ENCODE results near the gene DNTTIP2.
A peak's percentile ranks its signal among the peaks of the same experiment; 100 is the strongest.

DNTTIP2 gene

GRCh38 chr1:93882269-93882668, 3.3 kb upstream of the DNTTIP2 start:
- ChIA-PET POLR2A (no interaction called here), CTCF (no interaction called here)
- DNase-seq (ENCODE audit: extremely low spot score): no peak
- TF ChIP-seq ELF4 (IDR thresholded peaks at IDR 0.05): no peak
- no peak for TF ChIP-seq TARDBP (IDR thresholded peaks at IDR 0.05)
- no peak for TF ChIP-seq L3MBTL2 (conservative IDR thresholded peaks at IDR 0.05)
- TF ChIP-seq FOXA1 (IDR thresholded peaks at IDR 0.05): no peak
- no peak for TF ChIP-seq ARNT (IDR thresholded peaks at IDR 0.05)
- TF ChIP-seq FOXM1 (IDR thresholded peaks at IDR 0.05; ENCODE audit: borderline replicate concordance): no peak

- POLR2A ChIA-PET: interaction anchor here (2.9 kb wide), 1 partner anchor 35 kb away, joined by 17 read pairs; no protein-coding TSS in a partner anchor
- DNase-seq (ENCODE audit: extremely low spot score): no peak
- no peak for TF ChIP-seq BHLHE40 (IDR thresholded peaks at IDR 0.05; ENCODE audit: borderline replicate concordance)
- no peak for TF ChIP-seq FOXM1 (IDR thresholded peaks at IDR 0.05; ENCODE audit: borderline replicate concordance)
- no peak for TF ChIP-seq ZNF384 (IDR thresholded peaks at IDR 0.05)
- no peak for TF ChIP-seq PKNOX1 (IDR thresholded peaks at IDR 0.05)
- TF ChIP-seq ELF4 (IDR thresholded peaks at IDR 0.05): no peak
- no peak for TF ChIP-seq SUZ12 (IDR thresholded peaks at IDR 0.05)
- TF ChIP-seq NFRKB (IDR thresholded peaks at IDR 0.05): no peak
- TF ChIP-seq TARDBP (IDR thresholded peaks at IDR 0.05): no peak
- no peak for TF ChIP-seq FOXK2 (IDR thresholded peaks at IDR 0.05)
- TF ChIP-seq L3MBTL2 (conservative IDR thresholded peaks at IDR 0.05): no peak
- TF ChIP-seq SP1 (IDR thresholded peaks at IDR 0.05): no peak
- TF ChIP-seq LEF1 (IDR thresholded peaks at IDR 0.05; ENCODE audit: borderline replicate concordance): no peak
- CTCF ChIA-PET: interaction anchor here (0.5 kb wide), 1 partner anchor 1065 kb away, joined by 3 read pairs; no protein-coding TSS in a partner anchor
Measured at GRCh38 chr1:93880731-93881130, 1.7 kb upstream of the DNTTIP2 start.

GRCh38 chr1:93878501-93878888, 511 bp downstream of the DNTTIP2 start:
- CTCF ChIA-PET: no interaction called here
- TF ChIP-seq LEF1 (IDR thresholded peaks at IDR 0.05; ENCODE audit: borderline replicate concordance) (no peak), CTBP1 (IDR thresholded peaks at IDR 0.05; ENCODE audit: borderline replicate concordance) (no peak)
- POLR2A ChIA-PET: interaction anchor here (1.0 to 2.9 kb wide), 10 partner anchors 10 to 285 kb away, joined by 3 to 17 read pairs (median 4); partner anchors contain the start of gene GCLM
- DNase-seq (ENCODE audit: extremely low spot score): peak; percentile 41

- ChIA-PET POLR2A (no interaction called here), CTCF (no interaction called here)
- TF ChIP-seq TARDBP (IDR thresholded peaks at IDR 0.05) (no peak), SUZ12 (IDR thresholded peaks at IDR 0.05) (no peak), ELF4 (IDR thresholded peaks at IDR 0.05) (no peak), FOXA1 (IDR thresholded peaks at IDR 0.05) (no peak), SP1 (IDR thresholded peaks at IDR 0.05) (no peak), BHLHE40 (IDR thresholded peaks at IDR 0.05; ENCODE audit: borderline replicate concordance) (no peak), PKNOX1 (IDR thresholded peaks at IDR 0.05) (no peak), FOXK2 (IDR thresholded peaks at IDR 0.05) (no peak), NFRKB (IDR thresholded peaks at IDR 0.05) (no peak), HDGF (IDR thresholded peaks at IDR 0.05; ENCODE audit: borderline replicate concordance) (no peak), FOXM1 (IDR thresholded peaks at IDR 0.05; ENCODE audit: borderline replicate concordance) (no peak), CTBP1 (IDR thresholded peaks at IDR 0.05; ENCODE audit: borderline replicate concordance) (no peak), ZNF384 (IDR thresholded peaks at IDR 0.05) (no peak), ARNT (IDR thresholded peaks at IDR 0.05) (no peak), LEF1 (IDR thresholded peaks at IDR 0.05; ENCODE audit: borderline replicate concordance) (no peak), L3MBTL2 (conservative IDR thresholded peaks at IDR 0.05) (no peak)
- no peak for DNase-seq (ENCODE audit: extremely low spot score)
Measured at GRCh38 chr1:93877529-93877928, 1.5 kb downstream of the DNTTIP2 start.

- TF ChIP-seq ZNF384 (IDR thresholded peaks at IDR 0.05) (no peak), HDGF (IDR thresholded peaks at IDR 0.05; ENCODE audit: borderline replicate concordance) (no peak), BHLHE40 (IDR thresholded peaks at IDR 0.05; ENCODE audit: borderline replicate concordance) (no peak), PKNOX1 (IDR thresholded peaks at IDR 0.05) (no peak), ELF4 (IDR thresholded peaks at IDR 0.05) (no peak), FOXM1 (IDR thresholded peaks at IDR 0.05; ENCODE audit: borderline replicate concordance) (no peak), LEF1 (IDR thresholded peaks at IDR 0.05; ENCODE audit: borderline replicate concordance) (no peak)
- DNase-seq (ENCODE audit: extremely low spot score): no peak
- POLR2A ChIA-PET: no interaction called here
- CTCF ChIA-PET: no interaction called here
Measured at GRCh38 chr1:93876244-93876643, 2.8 kb downstream of the DNTTIP2 start.

GRCh38 chr1:93874025-93874651, 4.9 kb downstream of the DNTTIP2 start:
- TF ChIP-seq LEF1 (IDR thresholded peaks at IDR 0.05; ENCODE audit: borderline replicate concordance) (no peak), CTBP1 (IDR thresholded peaks at IDR 0.05; ENCODE audit: borderline replicate concordance) (no peak), SP1 (IDR thresholded peaks at IDR 0.05) (no peak), BHLHE40 (IDR thresholded peaks at IDR 0.05; ENCODE audit: borderline replicate concordance) (no peak), PKNOX1 (IDR thresholded peaks at IDR 0.05) (no peak), FOXA1 (IDR thresholded peaks at IDR 0.05) (no peak), NFRKB (IDR thresholded peaks at IDR 0.05) (no peak), SUZ12 (IDR thresholded peaks at IDR 0.05) (no peak), FOXK2 (IDR thresholded peaks at IDR 0.05) (no peak), ELF4 (IDR thresholded peaks at IDR 0.05) (no peak), HDGF (IDR thresholded peaks at IDR 0.05; ENCODE audit: borderline replicate concordance) (no peak), FOXM1 (IDR thresholded peaks at IDR 0.05; ENCODE audit: borderline replicate concordance) (no peak), ARNT (IDR thresholded peaks at IDR 0.05) (no peak)
- peak; percentile 45 for DNase-seq (ENCODE audit: extremely low spot score)
- CTCF ChIA-PET: interaction anchor here (0.7 kb wide), 1 partner anchor 57 kb away, joined by 3 read pairs; no protein-coding TSS in a partner anchor
- POLR2A ChIA-PET: interaction anchor here (1.1 kb wide), 1 partner anchor 28 kb away, joined by 3 read pairs; no protein-coding TSS in a partner anchor
